Measurements from ENCODE around the gene ESM1. TPM values are rescaled to one million over a fixed set of nuclear protein-coding genes. Genes with fewer than 3 reads are reported as not detected.
A peak's percentile ranks its signal among the peaks of the same experiment; 100 is the strongest.

The ESM1 gene
- total RNA-seq, 1 experiment from 2014 or later, result not detected

DNA sequence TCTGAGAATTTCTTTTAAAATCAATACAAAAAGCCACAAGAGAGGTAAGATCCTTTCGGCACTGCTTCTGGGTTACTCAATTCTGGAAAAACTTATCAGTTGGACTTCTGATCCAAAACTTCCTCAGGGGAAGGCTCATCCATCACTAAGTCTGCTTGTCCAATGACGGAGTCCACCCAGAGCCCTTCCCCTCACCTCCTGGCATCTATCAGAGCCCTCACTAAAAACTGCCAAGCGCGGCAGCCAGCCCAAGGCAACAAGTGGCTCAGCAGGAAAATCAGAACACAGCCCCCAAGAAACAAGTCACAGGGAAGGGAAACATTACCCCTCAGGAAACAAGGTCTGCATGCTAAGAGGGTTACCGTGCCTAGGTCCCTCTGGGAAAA, 869 bp upstream of the ESM1 start:
- DNase-seq (ENCODE audit: low spot score), result no peak

DNA sequence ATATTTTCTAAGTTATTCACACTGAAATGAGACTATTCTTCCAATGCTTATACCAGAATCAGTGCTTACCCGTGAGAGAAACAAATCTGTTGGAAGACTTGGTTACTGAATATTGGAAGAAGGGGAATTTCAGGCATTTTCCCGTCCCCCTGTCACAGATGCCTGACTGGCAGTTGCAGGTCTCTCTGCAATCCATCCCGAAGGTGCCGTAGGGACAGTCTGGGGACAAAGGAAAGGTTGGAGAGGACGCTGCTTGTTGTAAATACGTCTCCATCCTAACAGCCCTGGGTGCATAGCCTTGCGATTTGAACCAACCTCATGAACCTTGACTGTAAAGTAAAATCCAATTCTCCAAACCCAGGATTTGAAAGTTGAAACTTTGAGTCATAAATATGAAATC, 3.5 kb downstream of the ESM1 start:
- no peak for DNase-seq (ENCODE audit: low spot score)

DNA sequence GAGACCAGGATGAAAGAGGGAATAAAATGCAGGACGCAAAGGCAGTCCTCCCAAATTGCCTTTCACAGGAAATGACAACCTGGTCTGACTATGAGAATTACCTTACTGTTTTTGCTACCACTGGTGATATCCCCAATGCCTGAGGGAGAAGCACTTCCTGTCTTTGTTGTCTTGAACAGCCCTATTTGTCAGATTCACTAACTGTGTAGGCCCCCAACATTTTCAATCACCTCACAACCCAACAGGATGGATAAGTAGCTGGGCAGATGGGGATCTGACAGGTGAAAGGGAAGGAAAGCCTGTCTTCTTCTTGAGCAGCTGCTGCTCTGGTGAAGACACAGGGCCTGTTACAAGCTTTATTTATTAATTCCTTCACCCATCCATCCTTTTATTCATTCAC, 9.7 kb downstream of the ESM1 start:
- DNase-seq (ENCODE audit: low spot score), result no peak

DNA sequence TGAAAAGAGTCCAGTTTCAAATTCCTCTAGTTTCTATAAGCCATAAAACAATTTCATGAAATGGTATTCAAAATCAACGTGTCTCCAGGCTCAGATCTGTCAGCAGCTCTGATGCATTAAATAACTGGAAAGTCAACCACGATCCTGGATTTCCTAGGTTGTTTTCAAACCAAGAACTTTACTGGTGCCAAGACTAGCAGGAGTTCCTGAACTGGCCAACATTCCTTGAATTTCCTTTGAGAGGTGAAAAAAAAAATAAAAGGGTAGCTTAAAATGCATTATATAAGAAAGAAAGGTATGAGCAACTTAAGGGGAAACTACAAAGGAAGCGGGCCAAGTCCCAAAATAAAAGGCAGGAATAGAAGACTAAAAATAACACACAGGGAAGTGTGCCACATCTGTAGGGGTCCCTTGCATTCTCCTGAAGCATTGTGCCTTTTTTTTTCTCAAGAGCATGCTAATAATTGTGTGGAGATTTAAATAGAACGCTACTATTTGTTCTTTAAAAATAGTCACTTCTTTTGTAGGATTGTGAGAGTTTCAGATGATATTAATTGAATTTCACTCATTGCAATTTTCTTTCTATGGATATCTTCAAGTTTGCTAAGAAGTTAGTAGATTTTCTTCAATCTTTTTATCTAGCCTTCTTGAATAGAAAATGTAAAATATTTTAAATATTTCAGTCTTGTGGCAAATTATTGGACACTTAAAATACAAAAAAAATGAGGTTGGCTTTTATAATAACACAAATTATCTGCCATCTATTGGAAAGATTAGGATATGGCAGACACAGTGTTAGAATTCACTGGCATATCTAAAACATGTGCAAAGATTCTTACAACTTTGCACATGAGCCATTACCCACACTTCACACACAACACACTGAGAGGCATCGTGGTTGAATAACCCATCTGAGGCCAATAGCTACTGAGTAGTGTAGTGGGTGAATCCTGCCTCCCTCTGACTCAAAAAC, 15.3 kb downstream of the ESM1 start:
- no peak for DNase-seq (ENCODE audit: low spot score)

DNA sequence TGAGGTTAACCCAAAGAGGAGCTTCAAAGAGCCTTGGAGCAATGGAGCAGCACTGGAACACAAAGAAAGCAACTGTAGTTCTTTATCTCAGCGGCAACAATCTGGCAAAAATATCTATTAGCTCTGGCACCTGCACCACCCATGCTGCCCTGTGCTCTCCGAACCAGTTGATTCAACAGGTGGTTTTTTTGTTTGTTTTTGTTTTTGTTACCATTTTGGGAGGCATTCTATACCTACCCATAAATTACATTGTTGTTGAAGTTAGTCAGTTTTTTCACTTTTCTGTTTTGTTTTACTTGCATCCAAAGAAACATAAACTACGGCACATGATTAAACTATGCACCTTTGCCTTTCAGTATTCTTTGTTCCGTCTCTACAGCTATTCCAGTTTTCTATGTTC, 16.2 kb downstream of the ESM1 start:
- DNase-seq (ENCODE audit: low spot score), result no peak

DNA sequence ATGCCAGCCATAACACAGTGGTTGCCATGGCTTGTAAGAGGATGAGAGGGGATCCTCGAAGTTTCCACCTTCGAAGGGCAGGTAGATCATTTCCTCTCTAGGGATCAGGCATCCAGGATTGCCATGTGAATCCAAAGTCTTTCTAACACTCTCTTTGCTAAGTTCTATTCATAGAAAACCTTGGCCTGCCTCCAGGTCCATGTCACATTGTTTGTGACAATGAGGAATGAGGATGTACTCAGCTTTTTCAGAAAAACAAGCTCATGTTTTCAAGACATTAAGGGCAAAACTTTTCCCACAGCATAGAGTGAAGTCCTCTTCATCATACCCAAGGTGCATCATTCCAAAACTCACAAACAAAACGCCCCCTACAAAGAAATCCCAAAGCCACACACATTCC, 19.6 kb downstream of the ESM1 start:
- DNase-seq (ENCODE audit: low spot score), result no peak

DNA sequence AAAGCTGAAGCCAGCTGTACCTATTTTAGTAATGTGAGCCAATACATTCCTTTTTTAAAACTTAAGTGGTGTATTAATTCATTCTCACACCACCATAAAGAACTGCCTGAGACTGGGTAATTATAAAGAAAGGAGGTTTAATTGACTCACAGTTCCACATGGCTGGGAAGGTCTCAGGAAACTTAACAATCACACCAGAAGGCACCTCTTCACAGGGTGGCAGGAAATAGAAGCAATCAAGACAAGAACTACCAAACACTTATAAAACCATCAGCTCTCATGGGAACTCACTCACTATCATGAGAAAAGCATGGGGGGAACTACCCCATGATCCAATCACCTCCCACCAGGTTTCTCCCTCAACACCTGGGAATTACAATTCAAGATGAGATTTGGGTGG, 21.0 kb downstream of the ESM1 start:
- no peak for DNase-seq (ENCODE audit: low spot score)

DNA sequence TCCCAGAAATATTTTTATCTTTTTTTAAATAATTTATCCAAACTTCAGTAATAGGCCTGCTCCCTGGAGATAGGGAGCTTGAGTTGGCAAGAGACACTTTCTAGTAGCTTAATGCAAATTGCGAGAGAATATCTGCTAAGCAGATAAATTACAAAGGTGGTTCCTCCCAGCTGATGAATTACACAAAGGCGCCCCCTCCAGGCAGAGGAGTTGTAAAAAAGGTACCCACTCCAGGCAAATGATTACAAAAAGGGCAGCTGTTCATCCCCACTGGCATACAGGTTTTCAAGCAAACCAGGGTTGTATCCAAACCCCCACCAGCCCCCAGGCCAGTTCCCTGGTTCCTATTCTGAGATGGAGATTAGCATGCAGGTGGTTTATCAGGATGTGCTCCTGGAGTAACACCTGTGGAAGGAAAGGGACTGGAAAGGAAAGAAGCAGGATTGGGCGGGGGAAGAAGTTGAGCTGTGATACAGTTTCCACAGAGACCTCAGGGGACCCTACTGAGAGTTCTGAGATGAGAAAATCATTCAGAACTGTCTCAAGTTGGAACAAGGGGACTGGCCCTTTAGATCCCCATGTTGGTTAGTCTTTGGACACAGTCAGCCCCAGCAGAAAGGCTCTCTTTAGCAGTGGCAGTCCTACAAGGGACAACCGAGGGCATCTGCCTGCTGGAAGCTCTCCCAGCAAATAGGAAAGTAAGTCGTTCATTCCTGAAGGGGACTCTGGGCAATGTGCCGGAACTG, 25.5 kb downstream of the ESM1 start:
- peak; percentile 40 for DNase-seq (ENCODE audit: low spot score)

DNA sequence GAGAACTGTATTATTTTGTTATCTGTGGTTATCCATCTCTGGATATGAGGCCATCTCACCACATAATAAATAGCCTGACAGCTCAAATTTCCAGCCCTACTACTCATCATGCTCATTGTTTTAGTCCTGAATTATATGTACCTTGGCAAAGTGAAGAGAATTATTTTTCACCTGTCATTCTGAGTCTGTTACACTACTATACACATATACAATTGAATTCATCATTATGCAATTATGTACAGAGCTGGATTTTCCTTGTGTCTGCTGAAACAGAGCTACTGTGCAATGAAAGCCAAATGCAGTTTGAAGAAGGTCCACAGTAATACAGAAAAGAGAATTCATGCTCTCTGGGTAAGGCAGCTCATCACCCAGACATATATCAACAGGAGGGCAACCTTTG, 28.5 kb downstream of the ESM1 start:
- DNase-seq (ENCODE audit: low spot score), result no peak

DNA sequence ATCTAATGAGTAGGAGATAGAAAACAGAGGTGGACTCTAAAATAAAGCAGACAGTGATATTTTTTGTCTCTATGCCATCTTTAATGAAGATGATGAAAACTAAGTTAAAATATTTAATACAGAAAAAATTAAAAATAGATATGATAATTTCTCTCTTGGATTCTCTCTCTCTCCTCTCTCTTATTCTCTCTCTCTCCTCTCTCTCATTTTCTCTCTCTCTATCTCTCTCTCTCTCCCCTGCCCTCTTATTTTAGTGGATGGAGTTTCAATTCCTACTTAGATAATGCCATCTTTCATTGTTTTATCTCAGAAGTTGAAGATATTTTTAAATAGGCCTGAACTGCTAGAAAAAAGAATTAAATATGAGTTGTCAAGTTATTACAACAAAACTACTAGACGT, 38.2 kb downstream of the ESM1 start:
- no peak for DNase-seq (ENCODE audit: low spot score)

DNA sequence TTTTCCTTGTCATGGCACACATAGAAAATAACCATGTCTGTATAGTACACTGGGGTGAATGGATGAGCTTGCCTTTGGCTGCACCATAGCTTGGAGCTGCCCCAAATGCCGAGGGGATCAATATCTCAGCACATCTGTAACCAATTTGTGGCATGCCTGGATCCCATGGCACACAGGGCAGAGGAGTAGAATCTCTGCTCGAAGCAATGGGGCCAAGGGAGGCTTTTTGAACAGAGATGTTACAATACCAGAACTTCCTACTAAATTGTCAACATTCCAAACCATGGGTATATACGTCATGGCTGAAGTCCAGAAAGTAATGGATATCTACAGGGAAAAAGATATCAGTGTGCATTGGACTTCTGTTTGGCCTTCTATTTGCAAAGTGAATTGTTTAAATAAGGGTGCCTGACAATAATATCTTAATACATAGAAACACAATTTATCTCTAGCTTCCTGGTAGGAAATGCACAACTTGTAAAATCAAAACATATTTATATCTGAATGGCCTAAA, 39.0 kb downstream of the ESM1 start:
- DNase-seq (ENCODE audit: low spot score), result no peak

DNA sequence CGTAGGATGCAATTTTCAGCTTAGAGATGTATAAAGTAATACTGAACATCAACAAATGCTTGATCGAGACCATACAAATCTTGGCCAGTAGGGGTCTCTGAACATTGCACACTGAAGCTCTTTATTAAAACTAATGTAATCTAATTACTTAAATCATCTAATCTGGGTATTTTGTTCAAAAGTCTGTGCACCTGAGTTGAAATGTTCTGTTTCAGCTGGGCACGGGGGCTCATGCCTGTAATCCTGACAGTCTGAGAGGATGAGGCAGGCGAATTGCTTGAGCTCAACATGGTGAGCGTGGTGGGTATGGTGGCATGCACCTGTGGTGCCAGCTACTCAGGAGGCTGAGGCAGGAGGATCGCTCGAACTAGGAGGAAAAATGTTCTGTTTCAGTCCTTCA, 41.0 kb downstream of the ESM1 start:
- peak; percentile 45 for DNase-seq (ENCODE audit: low spot score)

DNA sequence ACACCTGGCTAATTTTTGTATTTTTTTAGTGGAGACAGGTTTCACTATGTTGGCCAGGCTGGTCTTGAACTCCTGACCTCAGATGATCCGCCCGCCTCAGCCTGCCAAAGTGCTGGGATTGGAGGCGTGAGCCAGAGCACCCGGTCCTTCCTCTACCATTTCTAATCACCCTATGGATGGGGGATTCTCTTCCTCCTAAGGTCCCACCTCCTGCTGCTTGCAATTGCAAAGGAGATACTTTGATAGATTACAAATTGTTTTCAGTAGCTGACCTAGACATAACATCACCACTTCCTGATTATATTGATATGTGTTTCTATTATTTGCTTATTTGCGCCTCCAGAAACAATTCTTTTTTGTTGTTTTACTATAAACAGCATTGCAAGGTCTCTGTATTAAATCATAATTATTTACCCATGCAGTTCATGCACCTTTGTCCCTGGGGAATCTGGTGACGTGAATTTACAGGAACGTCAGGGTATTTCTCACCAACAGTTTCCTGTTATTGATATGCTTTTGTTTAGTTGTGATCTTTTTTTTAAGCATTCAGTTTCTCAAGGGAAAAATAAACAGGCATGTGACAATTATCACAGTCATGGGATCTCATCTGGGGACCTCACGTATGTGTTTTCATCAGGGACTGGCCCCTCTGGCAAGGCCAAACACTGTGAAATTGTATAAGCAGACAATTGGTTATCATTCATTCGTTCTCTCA, 43.2 kb downstream of the ESM1 start:
- no peak for DNase-seq (ENCODE audit: low spot score)

DNA sequence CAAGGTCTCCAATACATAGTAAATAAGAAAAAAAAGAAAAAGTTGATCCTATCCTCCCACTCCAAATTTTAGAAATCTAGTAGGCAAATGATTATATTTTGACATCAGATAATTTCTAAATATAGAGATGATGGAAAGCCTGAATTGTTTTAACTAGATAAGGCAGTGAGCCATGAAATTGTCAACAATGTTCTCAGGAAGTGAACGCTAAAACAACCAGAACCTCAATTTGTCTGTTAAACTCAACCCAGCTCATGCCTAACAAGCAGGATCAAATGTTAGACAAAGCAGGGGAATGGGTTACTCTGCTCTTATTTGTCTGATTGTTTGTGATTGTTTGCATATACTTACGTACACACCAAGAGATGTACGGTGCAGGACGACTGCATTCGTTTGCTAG, 49.2 kb downstream of the ESM1 start:
- no peak for DNase-seq (ENCODE audit: low spot score)

DNA sequence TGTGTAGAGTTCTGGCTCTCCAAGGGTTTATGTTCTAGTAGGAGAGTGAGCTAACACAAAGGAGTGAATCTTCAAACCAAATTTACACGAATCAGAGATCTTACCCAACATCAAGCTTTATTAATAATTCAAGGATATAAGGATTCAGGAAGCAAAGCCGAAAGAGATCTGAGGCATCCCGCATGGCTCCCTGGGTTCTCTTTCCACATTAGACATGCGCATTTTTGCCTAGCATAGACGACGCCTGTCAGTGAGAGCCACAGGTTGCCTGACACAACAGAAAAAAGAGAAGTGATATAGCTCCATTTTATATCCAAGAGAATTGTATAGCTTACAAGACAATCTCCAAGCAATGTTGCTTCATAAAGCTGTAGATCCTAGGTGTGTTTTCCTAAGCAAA, 52.6 kb downstream of the ESM1 start:
- DNase-seq (ENCODE audit: low spot score), result no peak

DNA sequence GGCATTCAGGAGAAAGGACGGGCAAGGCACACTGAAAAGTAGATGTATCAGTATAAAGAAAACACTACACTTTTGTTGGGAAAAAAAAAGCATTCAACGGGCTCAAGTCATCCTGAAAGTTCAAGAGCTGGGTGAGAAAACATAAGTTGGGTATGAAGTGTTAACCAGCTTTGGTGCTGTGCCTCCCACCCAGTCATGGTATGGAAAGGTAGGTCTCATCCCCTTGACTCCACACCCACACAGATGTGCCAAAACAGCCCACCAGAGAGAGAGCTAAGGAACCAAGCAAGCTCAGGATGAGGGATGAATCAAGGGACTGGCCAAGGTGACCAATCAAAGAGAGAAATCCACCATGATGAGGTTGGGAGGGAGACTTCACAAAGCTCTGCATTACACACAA, 54.7 kb downstream of the ESM1 start:
- no peak for DNase-seq (ENCODE audit: low spot score)

Other genes starting within 250 kb of the ESM1 start
- not detected in 2 replicates for gene GZMK, start 38.7 kb upstream of the ESM1 start, total RNA-seq (2014; rRNA removed; shearing (Covaris generic))
- gene GZMA, start 117.1 kb upstream of the ESM1 start, total RNA-seq (2014; rRNA removed; shearing (Covaris generic)), result not detected in 2 replicates
- gene GPX8, start 174.6 kb upstream of the ESM1 start, total RNA-seq (2014; rRNA removed; shearing (Covaris generic)), result 0.37 and 0.94 TPM in 2 replicates
- not detected in 2 replicates for gene CDC20B, start 187.6 kb upstream of the ESM1 start, total RNA-seq (2014; rRNA removed; shearing (Covaris generic))
- 4.1 and 4.4 TPM in 2 replicates for gene MCIDAS, start 241.7 kb upstream of the ESM1 start, total RNA-seq (2014; rRNA removed; shearing (Covaris generic))
- 12.4 and 13.0 TPM in 2 replicates for gene CCNO, start 248.0 kb upstream of the ESM1 start, total RNA-seq (2014; rRNA removed; shearing (Covaris generic))